ENCODE measurements around the gene SERPINA5.

GRCh38 chr14:94539181-94539580 lies 42.0 kb upstream of the SERPINA5 start:
- TF ChIP-seq CSDC2 (CRISPR knock-in tag; IDR thresholded peaks at IDR 0.05) (no peak), ARNTL (CRISPR knock-in tag; IDR thresholded peaks at IDR 0.05; ENCODE audit: borderline replicate concordance, low read depth) (no peak), PATZ1 (CRISPR knock-in tag; IDR thresholded peaks at IDR 0.05; ENCODE audit: borderline replicate concordance) (no peak), RARB (CRISPR knock-in tag; IDR thresholded peaks at IDR 0.05) (no peak), ZNF70 (CRISPR knock-in tag; IDR thresholded peaks at IDR 0.05) (no peak), ISL1 (CRISPR knock-in tag; IDR thresholded peaks at IDR 0.05) (no peak), ZC3H10 (CRISPR knock-in tag; IDR thresholded peaks at IDR 0.05) (no peak), TOX (CRISPR knock-in tag; IDR thresholded peaks at IDR 0.05; ENCODE audit: borderline replicate concordance) (no peak), ZFP3 (CRISPR knock-in tag; IDR thresholded peaks at IDR 0.05) (no peak), PPARA (CRISPR knock-in tag; IDR thresholded peaks at IDR 0.05; ENCODE audit: borderline replicate concordance) (no peak)
